Vagina (tissue), 2 donors: ENCODE measurements around the gene PLEKHF1. TPM values are rescaled to one million over a fixed set of nuclear protein-coding genes. Genes with fewer than 3 reads are reported as not detected.

Source experiments
- DNase-seq, 2 donors: peaks; one replicate each; pipeline ENCODE4 v3.0.0-alpha.2; 2017; ENCODE audit errors: extremely low spot score in 2 of 2
- H3K27ac ChIP-seq: fragments of 200-600 bp; sonication (generic); one replicate; pipeline ENCODE4 v1.5.1; 2019
- H3K27me3 ChIP-seq: fragments of 200-600 bp; sonication (generic); one replicate; pipeline ENCODE4 v1.5.1; 2019
- H3K36me3 ChIP-seq, 2 donors: fragments of 200-600 bp; sonication (generic); one replicate each; pipeline ENCODE4 v1.5.1; 2017 to 2019
- H3K4me1 ChIP-seq: fragments of 200-600 bp; sonication (generic); one replicate; pipeline ENCODE4 v1.5.1; 2019
- H3K4me3 ChIP-seq, 2 donors: fragments of 200-600 bp; sonication (generic); 1 replicate in 1 of 2; 2 replicates in 1 of 2; pipeline ENCODE4 v1.5.1; 2016 to 2019
- H3K9me3 ChIP-seq: fragments of 200-600 bp; sonication (generic); one replicate; pipeline ENCODE4 v1.5.1; 2019
- CTCF ChIP-seq, 3 experiments: fragments of 450-650 bp in 2 of 3; fragments of 200-600 bp in 1 of 3; sonication (generic) in 1 of 3; IDR thresholded peaks; one replicate each; pipeline ENCODE4 v1.5.1; 2017 to 2019; ENCODE audit warnings: antibody characterized with exemption in 3 of 3, mild to moderate bottlenecking in 2 of 3, moderate library complexity in 2 of 3
- POLR2A ChIP-seq, 2 donors: fragments of 450-650 bp; IDR thresholded peaks; one replicate each; pipeline ENCODE4 v1.6.1; 2017; ENCODE audit warnings: antibody characterized with exemption in 2 of 2, mild to moderate bottlenecking in 2 of 2, moderate library complexity in 2 of 2
- POLR2AphosphoS5 ChIP-seq, 2 donors: sonication (generic); formaldehyde crosslinking; IDR thresholded peaks; one replicate each; pipeline ENCODE4 v1.9.0; 2017; ENCODE audit warnings: antibody characterized with exemption in 2 of 2, mild to moderate bottlenecking in 2 of 2, low read depth in 1 of 2; ENCODE audit not compliant: insufficient read depth in 1 of 2
- intact Hi-C: fragments of 100-400 bp; cut with DNase I; formaldehyde crosslinking; loops from one replicate; pipeline ENCODE4 v1.15.1; 2023
- total RNA-seq: library from RNA; depleted of rRNA; stranded (reverse); fragments of >200 nt; gene quantifications from one replicate; pipeline ENCODE4 v1.2.3, GENCODE V29; 2016

Gene PLEKHF1
- total RNA-seq, 1 donor from 2014 or later, result 37.1 TPM

- Histone ChIP-seq H3K36me3 (peaks cover 0 to 16% of the 10 kb centered on the region in 2 donors), H3K27me3 (no peaks in the 10 kb centered on the region), H3K4me3 (no peak overlapping the region), H3K27ac (no peak overlapping the region), H3K4me1 (no peaks in the 10 kb centered on the region), H3K9me3 (no peaks in the 10 kb centered on the region)
- intact Hi-C loops, result no loop called here
- TF ChIP-seq POLR2AphosphoS5 (IDR thresholded peaks at IDR 0.05; ENCODE audit: insufficient read depth in 1 of 2, low read depth in 1 of 2) (no peak), POLR2A (IDR thresholded peaks at IDR 0.05) (no peak), CTCF (IDR thresholded peaks at IDR 0.05) (no peak)
- DNase-seq, result no peak
These were observed 46.8 kb upstream of the PLEKHF1 start for GRCh38 chr19:29618434-29618833.

GRCh38 chr19:29618871-29619270 is 46.4 kb upstream of the PLEKHF1 start:
- H3K9me3 ChIP-seq, result no peaks in the 10 kb centered on the region
- H3K4me1 ChIP-seq, result no peaks in the 10 kb centered on the region
- intact Hi-C loops, result no loop called here
- H3K27ac ChIP-seq, result no peak overlapping the region
- DNase-seq, result no peak
- H3K4me3 ChIP-seq, result no peak overlapping the region
- H3K27me3 ChIP-seq, result no peaks in the 10 kb centered on the region
- TF ChIP-seq CTCF (IDR thresholded peaks at IDR 0.05) (no peak), POLR2A (IDR thresholded peaks at IDR 0.05) (no peak), POLR2AphosphoS5 (IDR thresholded peaks at IDR 0.05; ENCODE audit: insufficient read depth in 1 of 2, low read depth in 1 of 2) (no peak)
- peaks cover 0 to 11% of the 10 kb centered on the region in 2 donors for H3K36me3 ChIP-seq

GRCh38 chr19:29620931-29621351 is 44.3 kb upstream of the PLEKHF1 start:
- DNase-seq, result no peak
- Histone ChIP-seq H3K36me3 (no peaks in the 10 kb centered on the region), H3K9me3 (no peaks in the 10 kb centered on the region), H3K4me1 (no peaks in the 10 kb centered on the region), H3K27ac (no peak overlapping the region), H3K27me3 (no peaks in the 10 kb centered on the region), H3K4me3 (no peak overlapping the region)
- TF ChIP-seq POLR2AphosphoS5 (IDR thresholded peaks at IDR 0.05; ENCODE audit: insufficient read depth in 1 of 2, low read depth in 1 of 2) (no peak), CTCF (IDR thresholded peaks at IDR 0.05) (no peak), POLR2A (IDR thresholded peaks at IDR 0.05) (no peak)
- intact Hi-C loops, result no loop called here

- Histone ChIP-seq H3K36me3 (no peaks in the 10 kb centered on the region), H3K27ac (no peak overlapping the region), H3K27me3 (no peaks in the 10 kb centered on the region), H3K4me3 (no peak overlapping the region), H3K9me3 (no peaks in the 10 kb centered on the region), H3K4me1 (no peaks in the 10 kb centered on the region)
- intact Hi-C loops, result no loop called here
- no peak for TF ChIP-seq CTCF (IDR thresholded peaks at IDR 0.05)
- TF ChIP-seq POLR2AphosphoS5 (IDR thresholded peaks at IDR 0.05; ENCODE audit: insufficient read depth in 1 of 2, low read depth in 1 of 2), result no peak
- no peak for TF ChIP-seq POLR2A (IDR thresholded peaks at IDR 0.05)
- DNase-seq, result no peak
These were observed 42.8 kb upstream of the PLEKHF1 start for GRCh38 chr19:29622166-29623070.
